Subcutaneous preadipocyte (primary cell): ENCODE measurements around the gene L3MBTL4. TPM values are rescaled to one million over a fixed set of nuclear protein-coding genes. Genes with fewer than 3 reads are reported as not detected.

Experiments
- small RNA-seq: library from RNA; depleted of rRNA; stranded (forward); fragments of <200 nt; gene quantifications from one replicate; pipeline ENCODE3, GENCODE V24; 2012
- total RNA-seq: library from RNA; depleted of rRNA; stranded (reverse); fragments of >200 nt; gene quantifications from 2 replicates; pipeline ENCODE4 v1.2.3, GENCODE V29; 2012

The L3MBTL4 gene
- total RNA-seq, result 0.20 and 0.37 TPM in 2 replicates

DNA sequence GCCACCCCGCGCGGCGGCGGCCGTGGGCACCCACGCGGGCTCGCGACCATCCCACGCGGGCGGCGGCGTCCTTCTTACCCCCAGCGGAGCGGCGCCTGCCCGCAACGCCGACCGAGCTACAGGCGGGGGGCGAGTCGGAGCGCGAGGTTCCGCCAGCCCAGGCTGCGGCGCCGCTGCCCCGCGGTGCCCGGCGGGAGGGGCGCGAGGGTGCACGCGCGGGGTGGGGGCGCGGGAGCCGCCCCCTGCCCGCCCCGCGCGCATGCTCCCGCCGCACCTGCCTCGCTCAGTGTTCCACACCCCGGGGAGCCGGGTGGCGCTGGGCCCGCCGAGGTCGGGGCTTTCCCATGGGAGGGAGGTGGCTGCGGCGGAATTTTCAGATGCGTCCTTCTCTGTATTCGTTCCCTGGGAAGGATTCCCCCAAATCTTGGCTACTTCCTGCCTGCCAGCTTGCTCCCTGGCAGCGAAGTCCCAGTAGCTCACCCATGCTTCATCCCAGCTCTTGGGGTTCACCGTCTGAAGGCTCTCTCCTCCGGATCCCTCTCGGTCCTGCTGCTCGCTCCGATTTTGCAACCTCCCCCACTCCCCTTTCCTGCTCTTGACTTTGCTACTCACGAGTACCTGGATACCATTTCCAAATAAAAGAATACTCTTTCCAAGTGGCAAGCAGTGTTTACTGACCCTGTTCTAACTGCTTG, at the start of gene L3MBTL4:
Gene L3MBTL4 (minus strand): TSS at position 189 of the 695 bp plus-strand sequence. CDS start 103,286 bp downstream, outside the sequence.

Small RNA genes lying within 50 kb of the gene (small RNA-seq; reads per million reads assigned to genes)
- gene RNU5F-3P (not detected), gene RNU6-349P (not detected)
